ENCODE results near the gene NFIX. TPM values are rescaled to one million over a fixed set of nuclear protein-coding genes. Genes with fewer than 3 reads are reported as not detected.

Gene NFIX
- total and polyA plus RNA-seq, 7 experiments from 2014 or later: 0.41 to 7.7 (median 5.9) TPM

DNA sequence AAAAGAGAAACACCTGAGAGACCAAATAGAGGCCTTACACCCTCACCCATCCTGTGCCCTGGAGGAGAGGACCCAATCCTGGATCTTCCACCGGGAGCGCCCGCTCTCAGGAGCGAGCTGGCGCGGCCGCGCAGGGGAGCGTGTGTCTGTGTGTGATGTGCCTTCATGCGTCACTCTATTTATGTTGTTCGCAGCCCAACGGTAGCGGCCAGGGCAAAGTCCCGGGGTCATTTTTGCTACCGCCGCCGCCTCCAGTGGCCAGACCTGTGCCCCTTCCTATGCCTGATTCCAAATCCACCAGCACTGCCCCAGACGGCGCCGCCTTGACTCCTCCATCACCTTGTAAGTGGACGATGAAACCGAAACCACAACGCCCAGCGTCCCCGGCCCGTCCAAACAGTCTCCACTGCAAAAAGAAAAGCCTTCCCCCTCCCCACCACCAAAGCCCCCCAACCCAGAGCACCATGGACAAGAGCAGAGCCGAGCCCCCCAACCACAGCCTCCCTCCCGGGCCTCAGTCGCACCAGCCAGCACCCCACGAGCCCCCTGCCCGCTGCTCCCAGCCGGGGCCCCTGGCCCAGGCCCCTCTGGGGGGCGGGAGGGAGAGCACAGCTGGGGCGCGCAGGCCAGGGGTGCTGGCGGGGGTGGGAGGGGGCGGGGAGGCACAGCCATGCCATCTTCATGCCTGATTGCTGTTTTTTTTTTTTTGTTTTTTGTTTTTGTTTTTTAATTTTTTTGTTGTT lies 92.7 kb downstream of the NFIX start:
- H3K4me1 ChIP-seq (ENCODE audit: control insufficient read depth in 2 of 2, insufficient read depth in 2 of 2, low read length in 2 of 2): no peaks in the 10 kb centered on the region
- peaks cover 0 to 4% (median 0%) of the 10 kb centered on the region in 5 donors for H3K36me3 Mint-ChIP-seq
- H3K9me3 ChIP-seq (ENCODE audit: control insufficient read depth in 2 of 3, low read length in 3 of 3): no peaks in the 10 kb centered on the region
- no peaks in the 10 kb centered on the region for H3K36me3 ChIP-seq (ENCODE audit: control insufficient read depth in 2 of 3, insufficient read depth in 3 of 3, low read length in 3 of 3)
- no peak overlapping the region for H3K4me3 ChIP-seq (ENCODE audit: low read length)
- H3K27me3 ChIP-seq (ENCODE audit: control insufficient read depth in 2 of 2, insufficient read depth in 2 of 2, low read length in 2 of 2): no peaks in the 10 kb centered on the region
- ATAC-seq: no peak
- H3K4me1 Mint-ChIP-seq: no peaks in the 10 kb centered on the region
- CTCF ChIA-PET: interaction anchor here (1.0 kb wide), 1 partner anchor 20 kb away, joined by 3 read pairs; no protein-coding TSS in a partner anchor
- H3K27ac ChIP-seq (ENCODE audit: low read depth, low read length): no peak overlapping the region
- no peak for DNase-seq
- H3K9me3 Mint-ChIP-seq: no peaks in the 10 kb centered on the region
- no peak overlapping the region for H3K4me3 Mint-ChIP-seq
- peaks cover 0 to 9% (median 0%) of the 10 kb centered on the region in 5 donors for H3K27me3 Mint-ChIP-seq
- POLR2A ChIA-PET: no interaction called here
- intact Hi-C loops (cut with micrococcal nuclease): no loop called here
- no peak overlapping the region for H3K27ac Mint-ChIP-seq

DNA sequence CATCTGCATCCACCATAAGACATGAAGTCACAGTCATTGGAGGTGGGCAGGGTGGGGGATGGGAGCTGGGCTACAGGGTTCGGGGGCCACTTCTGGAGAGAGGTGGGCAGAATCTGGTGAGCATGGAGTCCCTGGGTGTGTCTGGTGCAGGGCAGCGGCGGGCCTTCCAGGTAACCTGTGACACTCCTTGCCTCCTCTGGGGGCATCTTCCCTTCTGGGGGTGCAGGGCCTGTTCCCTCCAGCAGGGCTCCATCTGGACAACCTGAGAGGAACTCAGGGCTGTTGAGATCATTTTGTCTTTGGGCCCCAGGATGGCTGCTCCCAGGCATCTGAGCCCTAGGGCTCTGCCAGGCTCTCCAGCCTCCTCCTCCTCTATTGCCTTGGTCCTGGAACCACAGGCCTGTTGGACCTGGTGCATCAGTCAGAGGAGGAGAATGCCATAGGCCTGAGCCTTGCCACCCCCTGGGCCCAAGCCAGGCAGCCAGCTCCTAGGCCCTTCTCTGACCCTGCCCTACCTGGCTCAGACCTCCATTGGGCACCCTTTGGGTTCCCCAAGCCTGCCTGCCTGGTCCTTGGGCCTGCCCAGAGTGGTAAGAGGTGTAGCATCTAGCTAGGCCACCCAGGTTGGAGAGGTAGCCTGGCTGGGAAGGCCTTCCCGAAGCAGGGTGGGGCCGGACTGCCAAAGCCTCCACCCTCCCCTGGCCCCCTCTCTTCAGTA lies 94.0 kb downstream of the NFIX start:
- H3K4me1 ChIP-seq (ENCODE audit: control insufficient read depth in 2 of 2, insufficient read depth in 2 of 2, low read length in 2 of 2): no peaks in the 10 kb centered on the region
- intact Hi-C loops (cut with micrococcal nuclease): no loop called here
- H3K9me3 ChIP-seq (ENCODE audit: control insufficient read depth in 2 of 3, low read length in 3 of 3): no peaks in the 10 kb centered on the region
- POLR2A ChIA-PET: interaction anchor here (1.0 kb wide), 1 partner anchor 198 kb away, joined by 3 read pairs; the partner anchor contains the start of gene GCDH
- no peaks in the 10 kb centered on the region for H3K27me3 ChIP-seq (ENCODE audit: control insufficient read depth in 2 of 2, insufficient read depth in 2 of 2, low read length in 2 of 2)
- H3K4me3 Mint-ChIP-seq: no peak overlapping the region
- no peak overlapping the region for H3K4me3 ChIP-seq (ENCODE audit: low read length)
- H3K27me3 Mint-ChIP-seq: peaks cover 0 to 13% (median 0%) of the 10 kb centered on the region in 5 donors
- DNase-seq: no peak
- no peaks in the 10 kb centered on the region for H3K36me3 ChIP-seq (ENCODE audit: control insufficient read depth in 2 of 3, insufficient read depth in 3 of 3, low read length in 3 of 3)
- CTCF ChIA-PET: no interaction called here
- no peaks in the 10 kb centered on the region for H3K36me3 Mint-ChIP-seq
- no peaks in the 10 kb centered on the region for H3K9me3 Mint-ChIP-seq
- peak; percentile 40 for ATAC-seq
- no peak overlapping the region for H3K27ac Mint-ChIP-seq
- peaks cover 0 to 4% (median 0%) of the 10 kb centered on the region in 7 donors for H3K4me1 Mint-ChIP-seq
- H3K27ac ChIP-seq (ENCODE audit: low read depth, low read length): no peak overlapping the region

DNA sequence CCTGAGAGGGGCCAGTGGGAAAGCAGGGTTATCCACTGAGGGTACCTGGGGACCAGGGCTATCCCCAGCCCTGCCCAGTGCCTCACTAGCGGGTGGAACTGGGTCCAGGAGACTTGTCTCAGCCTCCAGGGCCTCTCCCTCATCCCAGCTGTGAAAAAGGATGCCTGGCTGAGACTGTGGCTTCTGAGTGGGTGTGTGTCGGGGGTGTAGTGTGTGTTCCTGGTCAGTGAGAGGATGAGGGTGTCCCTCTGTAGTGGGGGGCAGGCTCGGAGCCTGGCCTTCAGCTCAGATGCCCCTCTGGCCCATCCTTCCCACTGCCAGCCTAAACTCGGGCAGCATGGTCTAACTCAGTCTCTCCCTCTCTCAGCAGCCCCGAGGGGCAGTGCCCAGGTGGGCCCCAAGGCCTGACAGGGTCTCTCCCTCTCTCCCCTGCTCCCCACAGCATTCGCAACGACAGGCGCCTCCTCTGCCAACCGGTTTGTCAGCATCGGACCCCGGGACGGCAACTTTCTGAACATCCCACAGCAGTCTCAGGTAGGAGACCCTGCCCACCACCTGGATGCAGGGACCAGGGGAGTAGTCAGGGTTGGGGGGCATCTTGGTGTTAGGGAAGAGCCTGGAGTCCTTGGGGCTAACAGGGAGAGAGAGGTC lies 94.7 kb downstream of the NFIX start:
- Histone ChIP-seq H3K9me3 (ENCODE audit: control insufficient read depth in 2 of 3, low read length in 3 of 3) (no peaks in the 10 kb centered on the region), H3K4me1 (ENCODE audit: control insufficient read depth in 2 of 2, insufficient read depth in 2 of 2, low read length in 2 of 2) (no peaks in the 10 kb centered on the region), H3K36me3 (ENCODE audit: control insufficient read depth in 2 of 3, insufficient read depth in 3 of 3, low read length in 3 of 3) (no peaks in the 10 kb centered on the region), H3K4me3 (ENCODE audit: low read length) (no peak overlapping the region), H3K27me3 (ENCODE audit: control insufficient read depth in 2 of 2, insufficient read depth in 2 of 2, low read length in 2 of 2) (no peaks in the 10 kb centered on the region), H3K27ac (ENCODE audit: low read depth, low read length) (no peak overlapping the region)
- H3K4me3 Mint-ChIP-seq: no peak overlapping the region
- intact Hi-C loops (cut with micrococcal nuclease): loop anchor here in 1 of 2 donors (10.0 kb wide), 1 partner anchor 205 kb away; the partner anchor contains the start of genes DNASE2 and KLF1
- CTCF ChIA-PET: interaction anchor here (6.2 kb wide), 1 partner anchor 112 kb away, joined by 75 read pairs; no protein-coding TSS in a partner anchor
- H3K9me3 Mint-ChIP-seq: no peaks in the 10 kb centered on the region
- H3K27ac Mint-ChIP-seq: peak overlapping the region in 1 of 9 donors; percentile 46
- peaks cover 0 to 17% (median 0%) of the 10 kb centered on the region in 5 donors for H3K27me3 Mint-ChIP-seq
- DNase-seq (no peak), ATAC-seq (no peak)
- POLR2A ChIA-PET: interaction anchor here (1.0 kb wide), 1 partner anchor 199 kb away, joined by 3 read pairs; the partner anchor contains the start of gene GCDH
- no peaks in the 10 kb centered on the region for H3K36me3 Mint-ChIP-seq
- H3K4me1 Mint-ChIP-seq: peaks cover 0 to 10% (median 4%) of the 10 kb centered on the region in 7 donors

DNA sequence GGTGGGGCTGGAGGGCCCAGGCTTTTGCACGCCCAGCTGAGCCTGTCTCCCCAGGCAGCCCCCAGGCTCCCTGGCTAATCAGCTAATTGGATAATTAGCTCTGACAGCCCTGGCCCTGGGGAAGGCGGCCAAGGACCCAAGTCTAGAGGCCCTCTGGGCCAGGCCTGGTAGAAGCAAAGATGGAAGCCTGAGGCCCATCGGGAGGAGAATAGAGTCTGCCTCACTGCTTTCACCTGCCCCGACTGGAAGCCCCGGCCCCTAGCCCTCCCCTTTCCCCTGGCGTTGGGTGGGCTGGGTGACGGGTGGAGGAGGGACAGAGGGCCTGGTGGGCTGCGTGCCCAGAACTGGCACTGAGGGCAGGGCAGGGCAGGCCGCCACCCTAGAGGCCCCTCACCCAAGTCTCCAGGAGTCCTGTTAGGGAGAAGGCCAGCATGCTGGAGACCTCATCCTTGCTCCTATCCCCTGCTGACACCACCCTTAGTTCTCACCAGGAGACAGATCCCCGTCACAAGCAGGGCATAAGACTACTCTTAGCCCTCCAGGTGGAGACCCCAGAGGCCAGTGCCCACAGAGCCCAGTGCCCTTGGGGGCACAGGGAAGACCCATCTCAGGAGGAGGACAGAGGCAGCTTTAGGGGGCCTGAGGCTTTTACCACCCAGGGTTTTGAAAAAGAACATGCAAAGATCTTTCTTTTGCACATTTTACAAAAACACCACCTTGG lies 95.4 kb downstream of the NFIX start:
- ChIA-PET POLR2A (interaction anchor here (1.0 kb wide), 1 partner anchor 199 kb away, joined by 3 read pairs; the partner anchor contains the start of gene GCDH), CTCF (interaction anchor here (6.2 kb wide), 1 partner anchor 113 kb away, joined by 75 read pairs; no protein-coding TSS in a partner anchor)
- DNase-seq: no peak
- H3K9me3 ChIP-seq (ENCODE audit: control insufficient read depth in 2 of 3, low read length in 3 of 3): no peaks in the 10 kb centered on the region
- intact Hi-C loops (cut with micrococcal nuclease): loop anchor here in 1 of 2 donors (10.0 kb wide), 1 partner anchor 206 kb away; the partner anchor contains the start of genes DNASE2 and KLF1
- no peak overlapping the region for H3K27ac ChIP-seq (ENCODE audit: low read depth, low read length)
- Mint-ChIP-seq H3K27ac (peak overlapping the region in 1 of 9 donors; percentile 4), H3K4me1 (peaks cover 1 to 10% (median 5%) of the 10 kb centered on the region in 7 donors), H3K9me3 (no peaks in the 10 kb centered on the region), H3K36me3 (no peaks in the 10 kb centered on the region), H3K27me3 (peaks cover 0 to 18% (median 0%) of the 10 kb centered on the region in 5 donors), H3K4me3 (no peak overlapping the region)
- no peaks in the 10 kb centered on the region for H3K27me3 ChIP-seq (ENCODE audit: control insufficient read depth in 2 of 2, insufficient read depth in 2 of 2, low read length in 2 of 2)
- no peak overlapping the region for H3K4me3 ChIP-seq (ENCODE audit: low read length)
- H3K36me3 ChIP-seq (ENCODE audit: control insufficient read depth in 2 of 3, insufficient read depth in 3 of 3, low read length in 3 of 3): no peaks in the 10 kb centered on the region
- peaks cover under 1 to 3% of the 10 kb centered on the region in 2 donors for H3K4me1 ChIP-seq (ENCODE audit: control insufficient read depth in 2 of 2, insufficient read depth in 2 of 2, low read length in 2 of 2)
- no peak for ATAC-seq

DNA sequence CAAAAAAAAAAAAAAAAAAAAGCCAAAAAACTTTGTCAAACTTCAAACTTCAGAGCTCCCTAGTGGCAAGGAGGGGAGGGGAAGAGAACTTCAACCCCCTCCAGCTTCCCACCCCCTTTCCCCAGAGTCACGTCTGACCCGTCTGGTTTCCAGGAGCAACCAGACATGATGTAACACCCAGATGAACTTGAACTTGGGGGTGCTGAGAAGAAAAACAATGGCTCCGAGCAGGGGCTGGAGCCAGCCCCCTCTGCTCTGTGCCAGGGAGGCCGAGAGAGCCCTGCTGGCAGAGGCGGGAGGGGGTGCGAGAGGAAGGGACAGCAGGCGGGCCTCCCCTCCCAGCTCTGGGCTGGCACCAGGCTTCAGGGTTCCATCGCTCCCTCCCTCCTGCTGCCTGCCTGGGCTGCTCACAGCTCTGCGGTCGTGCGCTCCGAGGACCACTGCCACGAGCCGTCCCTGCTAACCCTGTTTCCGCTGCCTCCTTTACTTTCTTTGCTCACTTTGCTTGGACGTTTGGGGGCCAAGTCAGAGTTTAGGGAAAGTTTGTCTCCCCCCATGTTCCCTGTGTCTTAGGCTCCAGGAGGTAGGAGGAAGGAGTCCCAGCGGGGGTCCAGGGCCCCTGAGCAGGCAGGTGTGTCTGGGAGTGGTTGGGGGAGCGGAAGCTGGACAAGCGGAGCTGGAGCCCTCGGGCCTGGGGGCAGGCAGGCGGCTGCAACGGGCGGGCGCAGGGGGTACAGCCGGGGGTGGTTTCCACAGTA lies 96.3 kb downstream of the NFIX start:
- H3K4me1 ChIP-seq (ENCODE audit: control insufficient read depth in 2 of 2, insufficient read depth in 2 of 2, low read length in 2 of 2): peaks cover 9 to 10% of the 10 kb centered on the region in 2 donors
- Mint-ChIP-seq H3K27ac (no peak overlapping the region), H3K36me3 (no peaks in the 10 kb centered on the region), H3K4me3 (no peak overlapping the region), H3K4me1 (peaks cover 8 to 17% (median 12%) of the 10 kb centered on the region in 7 donors), H3K27me3 (peaks cover 5 to 23% (median 6%) of the 10 kb centered on the region in 5 donors), H3K9me3 (no peaks in the 10 kb centered on the region)
- DNase-seq: no peak
- no peak for ATAC-seq
- H3K9me3 ChIP-seq (ENCODE audit: control insufficient read depth in 2 of 3, low read length in 3 of 3): no peaks in the 10 kb centered on the region
- peaks cover 0 to under 1% of the 10 kb centered on the region in 2 donors for H3K27me3 ChIP-seq (ENCODE audit: control insufficient read depth in 2 of 2, insufficient read depth in 2 of 2, low read length in 2 of 2)
- H3K4me3 ChIP-seq (ENCODE audit: low read length): no peak overlapping the region
- CTCF ChIA-PET: interaction anchor here (1.0 to 6.2 kb wide), 3 partner anchors 114 to 126 kb away, joined by 3 to 75 read pairs (median 13); partner anchors contain the start of gene DAND5
- intact Hi-C loops (cut with micrococcal nuclease): loop anchor here in 1 of 2 donors (2.0 to 10.0 kb wide), 2 partner anchors 61 to 207 kb away; partner anchors contain the start of genes DNASE2 and KLF1
- H3K27ac ChIP-seq (ENCODE audit: low read depth, low read length): no peak overlapping the region
- POLR2A ChIA-PET: no interaction called here
- no peaks in the 10 kb centered on the region for H3K36me3 ChIP-seq (ENCODE audit: control insufficient read depth in 2 of 3, insufficient read depth in 3 of 3, low read length in 3 of 3)

Data from naive thymus-derived CD4-positive, alpha-beta T cell (primary cell).